Peyer's patch (tissue), 4 donors: ENCODE results near the gene UBASH3B. TPM values are rescaled to one million over a fixed set of nuclear protein-coding genes. Genes with fewer than 3 reads are reported as not detected.

ENCODE experiments used
- DNase-seq, 3 donors: peaks; one replicate each; pipeline ENCODE4 v3.0.0-alpha.2; 2017 to 2019
- H3K27ac ChIP-seq, 4 donors: fragments of 200-600 bp; sonication (generic); one replicate each; pipeline ENCODE4 v1.5.1; 2016 to 2019
- H3K27me3 ChIP-seq, 2 donors: fragments of 200-600 bp; sonication (generic); one replicate each; pipeline ENCODE4 v1.5.1; 2019
- H3K36me3 ChIP-seq, 3 donors: fragments of 200-600 bp; sonication (generic); one replicate each; pipeline ENCODE4 v1.5.1; 2016 to 2019
- H3K4me1 ChIP-seq, 4 donors: fragments of 200-600 bp; sonication (generic); one replicate each; pipeline ENCODE4 v1.5.1; 2016 to 2019
- H3K4me3 ChIP-seq, 4 donors: fragments of 200-600 bp; sonication (generic); 1 replicate in 3 of 4; 2 replicates in 1 of 4; pipeline ENCODE4 v1.5.1; 2016 to 2019; ENCODE audit warnings: mild to moderate bottlenecking in 1 of 4
- H3K9me3 ChIP-seq, 4 donors: fragments of 200-600 bp; sonication (generic); one replicate each; pipeline ENCODE4 v1.5.1; 2016 to 2019; ENCODE audit warnings: mild to moderate bottlenecking in 1 of 4
- CTCF ChIP-seq, 6 experiments: fragments of 450-650 bp in 4 of 6; fragments of 200-600 bp in 2 of 6; sonication (generic) in 1 of 6; IDR thresholded peaks; one replicate each; pipeline ENCODE4 v1.5.1; 2017 to 2019; ENCODE audit warnings: antibody characterized with exemption in 6 of 6, mild to moderate bottlenecking in 3 of 6, moderate library complexity in 1 of 6
- POLR2A ChIP-seq, 2 donors: fragments of 450-650 bp; IDR thresholded peaks; one replicate each; pipeline ENCODE4 v1.5.1; 2017; ENCODE audit warnings: antibody characterized with exemption in 2 of 2, mild to moderate bottlenecking in 2 of 2, moderate library complexity in 2 of 2
- total RNA-seq, 4 donors: library from RNA; depleted of rRNA; stranded (reverse); fragments of >200 nt; gene quantifications; one replicate each; pipeline ENCODE4 v1.1.0, GENCODE V29; 2016

UBASH3B gene
- total RNA-seq, 4 donors from 2014 or later, result 2.3 to 14.9 (median 5.2) TPM

GRCh38 chr11:122750049-122750448, 94.5 kb downstream of the UBASH3B start:
- peak overlapping the region in 2 of 4 donors; percentile 13 to 53 for H3K27ac ChIP-seq
- no peak for TF ChIP-seq CTCF (IDR thresholded peaks at IDR 0.05)
- no peak for TF ChIP-seq POLR2A (IDR thresholded peaks at IDR 0.05)
- H3K4me1 ChIP-seq, result peaks cover 0 to 18% (median 6%) of the 10 kb centered on the region in 4 donors
- no peaks in the 10 kb centered on the region for H3K9me3 ChIP-seq
- H3K27me3 ChIP-seq, result no peaks in the 10 kb centered on the region
- H3K4me3 ChIP-seq, result no peak overlapping the region
- H3K36me3 ChIP-seq, result no peaks in the 10 kb centered on the region
- no peak for DNase-seq

- peaks cover 0 to 14% (median 6%) of the 10 kb centered on the region in 4 donors for H3K4me1 ChIP-seq
- no peak for TF ChIP-seq POLR2A (IDR thresholded peaks at IDR 0.05)
- TF ChIP-seq CTCF (IDR thresholded peaks at IDR 0.05), result no peak
Observed at GRCh38 chr11:122751292-122752070, 96.0 kb downstream of the UBASH3B start.

GRCh38 chr11:122754028-122754427, 98.5 kb downstream of the UBASH3B start:
- Histone ChIP-seq H3K36me3 (no peaks in the 10 kb centered on the region), H3K9me3 (no peaks in the 10 kb centered on the region), H3K27ac (no peak overlapping the region), H3K4me3 (no peak overlapping the region), H3K4me1 (peaks cover 0 to 4% (median 0%) of the 10 kb centered on the region in 4 donors), H3K27me3 (no peaks in the 10 kb centered on the region)
- DNase-seq, result no peak
- TF ChIP-seq POLR2A (IDR thresholded peaks at IDR 0.05) (no peak), CTCF (IDR thresholded peaks at IDR 0.05) (no peak)

More at GRCh38 chr11:122751292-122752070, 96.0 kb downstream of the UBASH3B start:
- H3K4me3 ChIP-seq, result no peak overlapping the region
- no peaks in the 10 kb centered on the region for H3K9me3 ChIP-seq
- H3K27me3 ChIP-seq, result no peaks in the 10 kb centered on the region
- H3K27ac ChIP-seq, result no peak overlapping the region
- no peak for DNase-seq
- H3K36me3 ChIP-seq, result no peaks in the 10 kb centered on the region

GRCh38 chr11:122754553-122755322, 99.2 kb downstream of the UBASH3B start:
- no peaks in the 10 kb centered on the region for H3K27me3 ChIP-seq
- H3K4me3 ChIP-seq, result no peak overlapping the region
- peak; percentile 19 to 47 (median 34) for TF ChIP-seq CTCF (IDR thresholded peaks at IDR 0.05)
- no peak for TF ChIP-seq POLR2A (IDR thresholded peaks at IDR 0.05)
- H3K9me3 ChIP-seq, result no peaks in the 10 kb centered on the region
- no peaks in the 10 kb centered on the region for H3K36me3 ChIP-seq
- peak in 1 of 3 donors; percentile 64 for DNase-seq
- H3K27ac ChIP-seq, result peak overlapping the region in 1 of 4 donors; percentile 17
- H3K4me1 ChIP-seq, result no peaks in the 10 kb centered on the region

DNA sequence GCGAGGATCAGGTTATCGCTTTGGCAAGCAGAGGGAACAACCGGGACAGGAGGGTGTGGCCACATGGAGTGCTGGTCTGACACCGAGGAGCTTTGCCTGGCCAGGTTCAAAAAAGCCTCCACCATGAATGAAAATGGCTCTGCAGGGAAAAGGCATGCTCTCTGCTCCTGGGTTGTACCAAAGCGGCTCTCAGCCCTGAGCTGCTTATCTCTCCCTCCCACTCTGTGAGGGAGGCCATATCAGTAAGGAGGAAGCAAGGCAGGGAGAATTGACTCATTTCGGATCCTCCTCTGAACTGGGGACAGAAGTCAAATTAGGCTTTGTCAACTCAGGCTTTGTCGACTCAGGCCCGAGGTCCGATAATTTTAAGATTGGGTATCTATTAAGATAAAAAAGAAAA, 99.9 kb downstream of the UBASH3B start:
- no peak for TF ChIP-seq POLR2A (IDR thresholded peaks at IDR 0.05)
- no peak for TF ChIP-seq CTCF (IDR thresholded peaks at IDR 0.05)
- Histone ChIP-seq H3K27me3 (no peaks in the 10 kb centered on the region), H3K4me3 (no peak overlapping the region), H3K4me1 (no peaks in the 10 kb centered on the region), H3K27ac (peak overlapping the region in 1 of 4 donors; percentile 2), H3K9me3 (no peaks in the 10 kb centered on the region), H3K36me3 (no peaks in the 10 kb centered on the region)
- no peak for DNase-seq
